Body of pancreas (tissue), 4 donors: ENCODE measurements around the gene KRTAP5-8. TPM values are rescaled to one million over a fixed set of nuclear protein-coding genes. Genes with fewer than 3 reads are reported as not detected.

Experiments
- ATAC-seq: fragments of 150-250 bp; one replicate; pipeline ENCODE4 v1.9.1; 2016
- DNase-seq, 4 donors: peaks; one replicate each; pipeline ENCODE4 v3.0.0-alpha.2; 2019
- H3K27ac ChIP-seq, 4 donors: fragments of 200-600 bp; sonication (generic); 1 replicate in 3 of 4; 2 replicates in 1 of 4; pipeline versions ENCODE4 v1.5.1 to v1.6.1; 2016 to 2019; ENCODE audit warnings: mild to moderate bottlenecking in 1 of 4, mixed read lengths in 1 of 4, moderate library complexity in 1 of 4
- H3K27me3 ChIP-seq, 2 donors: fragments of 200-600 bp; sonication (generic); one replicate each; pipeline ENCODE4 v1.6.0; 2016; ENCODE audit warnings: mild to moderate bottlenecking in 1 of 2
- H3K36me3 ChIP-seq, 2 donors: fragments of 200-600 bp; sonication (generic); replicated peaks in 1 of 2; 2 replicates each; pipeline ENCODE4 v1.5.1; 2016; ENCODE audit warnings: low read depth in 2 of 2; ENCODE audit not compliant: insufficient read depth in 1 of 2
- H3K4me1 ChIP-seq: fragments of 200-600 bp; sonication (generic); one replicate; pipeline ENCODE4 v1.6.0; 2016
- H3K4me3 ChIP-seq, 2 donors: fragments of 200-600 bp; sonication (generic); 1 replicate in 1 of 2; 2 replicates in 1 of 2; pipeline ENCODE4 v1.5.1; 2016 to 2019
- H3K9me3 ChIP-seq, 3 donors: fragments of 200-600 bp; sonication (generic); 1 replicate in 2 of 3; 2 replicates in 1 of 3; pipeline ENCODE4 v1.5.1; 2016
- POLR2A ChIP-seq, 3 donors: fragments of 450-650 bp; IDR thresholded peaks; one replicate each; pipeline ENCODE4 v1.6.1; 2016; ENCODE audit warnings: antibody characterized with exemption in 3 of 3, mild to moderate bottlenecking in 2 of 3
- WGBS, 2 donors: methylation state at CpG; one replicate each; pipeline ENCODE4 v1.1.5; 2017; 5-methylcytosine and 5-hydroxymethylcytosine counted together
- intact Hi-C: fragments of 100-400 bp; cut with DNase I; formaldehyde crosslinking; loops from one replicate; pipeline ENCODE4 v1.15.1; 2023
- total RNA-seq, 2 donors: library from RNA; depleted of rRNA; stranded (reverse); fragments of >200 nt; gene quantifications; one replicate each; pipeline ENCODE4 v1.1.0, GENCODE V29; 2016
- TF ChIP-seq, protein P1 (sequence below), 7 experiments: fragments of 450-650 bp in 4 of 7; fragments of 200-600 bp in 3 of 7; sonication (generic) in 3 of 7; IDR thresholded peaks; one replicate each; pipeline ENCODE4 v1.5.1; 2016 to 2019; ENCODE audit warnings: antibody characterized with exemption in 7 of 7

Gene KRTAP5-8
- total RNA-seq, 2 donors from 2014 or later, result not detected

DNA sequence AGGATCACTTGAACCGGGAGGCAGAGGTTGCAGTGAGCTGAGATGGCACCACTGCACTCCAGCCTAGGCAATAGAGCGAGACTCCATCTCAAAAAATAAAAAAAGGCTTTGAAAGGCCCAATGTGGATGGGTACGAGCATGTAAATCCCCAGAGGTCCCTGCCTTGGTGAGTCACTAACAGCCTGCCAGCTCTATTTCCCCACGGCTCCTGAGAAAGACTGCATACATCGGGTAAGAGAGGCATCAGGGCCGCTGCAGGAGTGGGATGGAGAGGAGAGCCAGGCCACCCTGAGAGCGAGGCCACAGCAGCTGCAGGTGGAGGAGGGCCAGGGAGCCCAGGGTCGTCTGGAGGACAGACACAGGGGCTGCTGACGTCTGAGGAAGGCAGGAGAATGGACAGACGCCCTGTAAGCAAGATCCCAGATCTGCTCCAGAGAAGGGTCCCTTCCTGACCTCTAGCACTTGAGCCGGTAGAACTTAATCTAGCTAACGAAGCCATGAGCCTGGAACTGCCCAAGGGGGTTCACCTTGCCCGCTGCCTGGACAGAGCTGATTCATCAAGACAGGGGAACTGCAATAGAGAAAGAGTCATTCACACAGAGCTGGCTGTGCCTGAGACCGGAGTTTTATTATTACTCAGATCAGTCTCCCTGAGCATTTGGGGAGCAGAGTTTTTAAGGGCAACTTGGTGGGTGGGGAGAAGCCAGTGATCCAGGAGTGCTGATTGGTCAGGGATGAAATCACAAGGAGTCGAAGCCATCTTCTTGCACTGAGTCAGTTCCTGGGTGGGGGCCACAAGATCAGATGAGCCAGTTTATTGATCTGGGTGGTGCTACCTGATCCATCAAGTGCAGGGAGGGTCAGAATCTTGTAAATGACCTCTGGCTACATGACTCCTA lies 5.3 kb downstream of the KRTAP5-8 start:
- H3K27me3 ChIP-seq, result no peaks in the 10 kb centered on the region
- no peaks in the 10 kb centered on the region for H3K9me3 ChIP-seq
- intact Hi-C loops, result no loop called here
- no peak overlapping the region for H3K27ac ChIP-seq
- DNase-seq, result no peak
- ATAC-seq, result no peak
- TF ChIP-seq, protein P1, sequence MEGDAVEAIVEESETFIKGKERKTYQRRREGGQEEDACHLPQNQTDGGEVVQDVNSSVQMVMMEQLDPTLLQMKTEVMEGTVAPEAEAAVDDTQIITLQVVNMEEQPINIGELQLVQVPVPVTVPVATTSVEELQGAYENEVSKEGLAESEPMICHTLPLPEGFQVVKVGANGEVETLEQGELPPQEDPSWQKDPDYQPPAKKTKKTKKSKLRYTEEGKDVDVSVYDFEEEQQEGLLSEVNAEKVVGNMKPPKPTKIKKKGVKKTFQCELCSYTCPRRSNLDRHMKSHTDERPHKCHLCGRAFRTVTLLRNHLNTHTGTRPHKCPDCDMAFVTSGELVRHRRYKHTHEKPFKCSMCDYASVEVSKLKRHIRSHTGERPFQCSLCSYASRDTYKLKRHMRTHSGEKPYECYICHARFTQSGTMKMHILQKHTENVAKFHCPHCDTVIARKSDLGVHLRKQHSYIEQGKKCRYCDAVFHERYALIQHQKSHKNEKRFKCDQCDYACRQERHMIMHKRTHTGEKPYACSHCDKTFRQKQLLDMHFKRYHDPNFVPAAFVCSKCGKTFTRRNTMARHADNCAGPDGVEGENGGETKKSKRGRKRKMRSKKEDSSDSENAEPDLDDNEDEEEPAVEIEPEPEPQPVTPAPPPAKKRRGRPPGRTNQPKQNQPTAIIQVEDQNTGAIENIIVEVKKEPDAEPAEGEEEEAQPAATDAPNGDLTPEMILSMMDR (IDR thresholded peaks at IDR 0.05), result no peak
- TF ChIP-seq POLR2A (IDR thresholded peaks at IDR 0.05), result no peak
- 78 to 80% methylated on average over 12 to 15 of the region's 15 CpGs for WGBS, 2 donors
- H3K4me3 ChIP-seq, result no peak overlapping the region
- H3K4me1 ChIP-seq, result no peaks in the 10 kb centered on the region
- no peaks in the 10 kb centered on the region for H3K36me3 ChIP-seq

DNA sequence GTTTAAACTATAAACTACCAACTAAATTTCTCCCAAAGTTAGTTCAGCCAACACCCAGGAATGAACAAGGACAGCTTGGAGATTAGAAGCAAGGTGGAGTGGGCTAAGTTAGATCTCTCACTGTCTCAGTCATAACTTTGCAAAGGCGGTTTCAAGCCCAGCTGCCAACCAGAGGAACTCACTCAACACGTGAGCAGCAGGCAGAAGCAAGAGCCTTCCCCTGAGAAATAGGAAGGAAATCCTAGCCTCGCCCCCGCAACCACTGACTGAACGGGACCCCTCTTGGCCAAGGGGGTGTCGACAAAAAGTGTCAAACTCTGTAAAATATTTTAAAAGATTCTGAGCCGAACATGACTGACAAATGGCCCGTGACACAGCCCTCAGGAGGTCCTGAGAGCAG lies 6.0 kb downstream of the KRTAP5-8 start:
- H3K27me3 ChIP-seq, result no peaks in the 10 kb centered on the region
- TF ChIP-seq POLR2A (IDR thresholded peaks at IDR 0.05), result no peak
- TF ChIP-seq, protein P1 (IDR thresholded peaks at IDR 0.05), result no peak
- WGBS, 2 donors, result 59 to 92% methylated on average over 8 of the region's 8 CpGs

DNA sequence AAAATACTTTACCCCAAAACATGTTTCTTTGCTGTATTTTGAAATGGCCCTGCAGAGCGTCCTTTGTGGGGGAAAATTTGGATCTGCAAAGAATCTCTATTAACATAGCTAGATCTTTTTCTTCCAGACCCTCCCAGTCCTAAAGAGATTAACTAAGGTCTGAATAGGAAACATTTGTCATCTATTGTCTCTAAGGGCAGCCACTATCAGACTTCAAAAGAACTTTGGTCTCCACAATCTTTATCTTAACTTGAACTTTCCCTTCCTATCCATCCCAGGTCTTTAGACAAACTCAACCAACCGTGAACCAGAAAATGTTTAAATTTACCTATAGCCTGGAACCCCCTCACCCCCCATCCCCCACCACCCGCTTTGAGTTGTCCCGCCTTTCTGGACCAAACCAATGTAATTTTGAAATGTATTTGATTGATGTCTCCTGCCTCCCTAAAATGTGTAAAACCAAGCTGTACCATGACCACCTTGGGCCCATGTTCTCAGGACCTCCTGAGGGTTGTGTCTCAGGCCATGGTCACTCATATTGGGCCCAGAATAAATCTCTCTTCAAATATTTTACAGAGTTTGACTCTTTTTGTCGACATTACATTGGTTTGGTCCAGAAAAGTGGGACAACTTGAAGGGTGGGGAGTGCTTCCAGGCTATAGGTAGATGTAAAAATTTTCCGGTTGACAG lies 6.8 kb downstream of the KRTAP5-8 start:
- no peak for DNase-seq
- WGBS, 2 donors, result 82 to 87% methylated on average over 6 of the region's 6 CpGs
- Histone ChIP-seq H3K9me3 (no peaks in the 10 kb centered on the region), H3K27ac (no peak overlapping the region), H3K36me3 (no peaks in the 10 kb centered on the region), H3K4me1 (no peaks in the 10 kb centered on the region), H3K4me3 (no peak overlapping the region), H3K27me3 (no peaks in the 10 kb centered on the region)
- intact Hi-C loops, result no loop called here
- ATAC-seq, result no peak
- no peak for TF ChIP-seq POLR2A (IDR thresholded peaks at IDR 0.05)
- TF ChIP-seq, protein P1 (IDR thresholded peaks at IDR 0.05), result no peak

More for the DNA sequence above, 6.0 kb downstream of the KRTAP5-8 start:
- DNase-seq, result peak in 1 of 4 donors; percentile 8
- H3K9me3 ChIP-seq, result no peaks in the 10 kb centered on the region
- H3K4me1 ChIP-seq, result no peaks in the 10 kb centered on the region
- no peak overlapping the region for H3K27ac ChIP-seq
- no peak for ATAC-seq
- no peaks in the 10 kb centered on the region for H3K36me3 ChIP-seq
- H3K4me3 ChIP-seq, result no peak overlapping the region
- intact Hi-C loops, result no loop called here

DNA sequence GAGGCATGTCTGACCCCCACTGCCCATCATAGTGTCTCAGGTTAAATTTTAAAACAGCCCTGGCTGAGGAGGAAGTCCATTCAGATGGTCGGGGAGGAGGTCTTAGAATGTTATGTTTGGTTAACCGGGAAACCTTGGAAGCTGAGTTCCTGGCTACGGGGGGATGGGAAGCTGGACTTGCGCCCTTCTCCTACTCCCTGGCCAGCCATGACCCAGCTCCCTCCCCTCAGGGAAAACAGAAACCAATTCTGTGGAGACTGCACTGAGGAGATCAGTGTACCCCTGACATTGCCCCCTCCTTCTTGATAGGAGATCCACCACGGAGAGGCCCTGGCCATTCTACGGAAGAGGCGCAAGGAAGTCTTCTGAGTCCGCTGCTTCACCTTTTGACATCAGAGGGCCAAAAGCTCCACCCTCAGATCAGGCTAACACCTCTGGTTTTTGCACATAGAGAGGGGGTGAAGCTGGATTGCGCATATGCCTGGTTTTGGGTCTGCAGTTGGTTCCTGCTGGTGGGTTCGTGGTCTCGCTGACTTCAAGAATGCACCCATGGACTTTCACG lies 7.7 kb downstream of the KRTAP5-8 start:
- Histone ChIP-seq H3K36me3 (no peaks in the 10 kb centered on the region), H3K27me3 (no peaks in the 10 kb centered on the region), H3K4me1 (no peaks in the 10 kb centered on the region), H3K9me3 (no peaks in the 10 kb centered on the region), H3K4me3 (no peak overlapping the region), H3K27ac (no peak overlapping the region)
- no peak for DNase-seq
- intact Hi-C loops, result no loop called here
- 83 to 86% methylated on average over 11 to 12 of the region's 12 CpGs for WGBS, 2 donors
- TF ChIP-seq, protein P1 (IDR thresholded peaks at IDR 0.05), result no peak
- no peak for TF ChIP-seq POLR2A (IDR thresholded peaks at IDR 0.05)
- ATAC-seq, result no peak
